GM12878 (cell line): ENCODE data around the gene NKX1-2.

ENCODE experiments used
- BHLHE40 ChIP-seq, 2 experiments: fragments of 450-650 bp in 1 of 2; IDR thresholded peaks; 2 replicates each; pipeline ENCODE4 v1.6.1; 2011 to 2017; ENCODE audit warnings: low read depth in 2 of 2, borderline replicate concordance in 1 of 2, improper control_type of control experiment in 1 of 2, low read length in 1 of 2, mild to moderate bottlenecking in 1 of 2
- CEBPZ ChIP-seq: fragments of 150-350 bp; IDR thresholded peaks from 2 replicates; pipeline ENCODE4 v1.6.1; 2016; ENCODE audit warnings: low read depth, low read length
- CTCF ChIP-seq, 3 experiments: IDR thresholded peaks in 2 of 3; conservative IDR thresholded peaks in 1 of 3; 2 replicates each; pipeline ENCODE4 v1.5.1; 2011; ENCODE audit warnings: low read depth in 3 of 3, low read length in 3 of 3, mild to moderate bottlenecking in 3 of 3, control low read depth in 2 of 3, moderate library complexity in 2 of 3, inconsistent platforms in 1 of 3, mixed read lengths in 1 of 3; ENCODE audit not compliant: control insufficient read depth in 2 of 3, insufficient read depth in 1 of 3; ENCODE audit errors: extremely low read depth in 1 of 3
- GABPA ChIP-seq: IDR thresholded peaks from 2 replicates; pipeline ENCODE4 v1.6.1; 2014; ENCODE audit warnings: antibody characterized with exemption, low read depth, mild to moderate bottlenecking, inconsistent platforms
- HCFC1 ChIP-seq: fragments of 150-350 bp; IDR thresholded peaks from 2 replicates; pipeline ENCODE4 v1.6.1; 2014; ENCODE audit warnings: low read length
- NFYA ChIP-seq: IDR thresholded peaks from 2 replicates; pipeline ENCODE4 v1.6.1; 2011; ENCODE audit warnings: low read depth, mild to moderate bottlenecking, low read length, improper control_type of control experiment, borderline replicate concordance
- PBX3 ChIP-seq: IDR thresholded peaks from 2 replicates; pipeline ENCODE4 v1.6.1; 2011; ENCODE audit warnings: mild to moderate bottlenecking, low read depth, low read length, moderate library complexity; ENCODE audit not compliant: insufficient replicate concordance
- RFX5 ChIP-seq: IDR thresholded peaks from 2 replicates; pipeline ENCODE4 v1.6.1; 2011; ENCODE audit warnings: low read depth, low read length, improper control_type of control experiment
- SREBF2 ChIP-seq: IDR thresholded peaks from 2 replicates; pipeline ENCODE4 v1.6.1; 2012; ENCODE audit warnings: mild to moderate bottlenecking, low read length

GRCh38 chr10:124417895-124418725 is 31.7 kb downstream of the NKX1-2 start:
- TF ChIP-seq CTCF (IDR thresholded peaks at IDR 0.05 in 2 of 3, conservative IDR thresholded peaks at IDR 0.05 in 1 of 3; ENCODE audit: control insufficient read depth in 2 of 3, extremely low read depth in 1 of 3, insufficient read depth in 1 of 3, low read depth in 3 of 3, low read length in 3 of 3) (no peak), RFX5 (no peak), SREBF2 (no peak), GABPA (no peak), BHLHE40 (IDR thresholded peaks at IDR 0.05; ENCODE audit: borderline replicate concordance in 1 of 2, low read depth in 2 of 2, low read length in 1 of 2) (no peak), CEBPZ (no peak), PBX3 (no peak), HCFC1 (no peak), NFYA (no peak)
